Neuronal stem cell (in vitro differentiated cells): ENCODE results near the gene THAP4.

Experiments used
- small RNA-seq: library from polyadenylated mRNA; stranded (forward); fragments of <200 nt; extraction: miRNeasy Mini kit (QIAGEN cat#:217004); gene quantifications from one replicate; pipeline ENCODE3, GENCODE V24; 2013; ENCODE audit not compliant: insufficient read depth

Gene THAP4

Small RNA genes lying within 50 kb of the gene (small RNA-seq; reads per million reads assigned to genes)
- 27.2 reads per million, percentile 86 among the genes with 10 or more reads in this experiment for gene RNA5SP122
